Right kidney (tissue), 1 donor: ENCODE results near the gene CLMN.

ENCODE experiments used
- DNase-seq: peaks from one replicate; pipeline ENCODE4 v3.0.0-alpha.2; 2016

Gene CLMN

GRCh38 chr14:95134304-95134933 lies 185.3 kb downstream of the CLMN start:
- no peak for DNase-seq

GRCh38 chr14:95133282-95133681 lies 186.4 kb downstream of the CLMN start:
- DNase-seq, result no peak

- DNase-seq, result no peak
These were observed 186.9 kb downstream of the CLMN start for GRCh38 chr14:95132760-95133159.
